Ascending aorta (tissue), 2 donors: Measurements from ENCODE around the gene LRTM2. TPM values are rescaled to one million over a fixed set of nuclear protein-coding genes. Genes with fewer than 3 reads are reported as not detected.

Source experiments
- DNase-seq, 2 donors: peaks; one replicate each; pipeline ENCODE4 v3.0.0-alpha.2; 2019; ENCODE audit warnings: low spot score in 2 of 2
- H3K27ac ChIP-seq, 2 donors: fragments of 200-600 bp; sonication (generic); one replicate each; pipeline ENCODE4 v1.5.1; 2016 to 2017; ENCODE audit warnings: mild to moderate bottlenecking in 1 of 2
- H3K27me3 ChIP-seq: fragments of 200-600 bp; sonication (generic); one replicate; pipeline ENCODE4 v1.5.1; 2017
- H3K36me3 ChIP-seq, 2 donors: fragments of 200-600 bp; sonication (generic); one replicate each; pipeline ENCODE4 v1.5.1; 2016
- H3K4me1 ChIP-seq, 2 donors: fragments of 200-600 bp; sonication (generic); one replicate each; pipeline ENCODE4 v1.5.1; 2016 to 2017; ENCODE audit warnings: mild to moderate bottlenecking in 1 of 2
- H3K4me3 ChIP-seq, 2 donors: fragments of 200-600 bp; sonication (generic); one replicate each; pipeline ENCODE4 v1.5.1; 2016 to 2017; ENCODE audit warnings: mild to moderate bottlenecking in 1 of 2
- H3K9me3 ChIP-seq, 2 donors: fragments of 200-600 bp; sonication (generic); one replicate each; pipeline ENCODE4 v1.5.1; 2016
- intact Hi-C: fragments of 100-400 bp; cut with DNase I; formaldehyde crosslinking; loops from one replicate; pipeline ENCODE4 v1.15.1; 2023
- total RNA-seq: library from RNA; depleted of rRNA; stranded (reverse); fragments of >200 nt; gene quantifications from one replicate; pipeline ENCODE4 v1.1.0, GENCODE V29; 2016
- TF ChIP-seq, protein P1 (sequence below), 3 experiments: fragments of 200-600 bp in 2 of 3; fragments of 450-650 bp in 1 of 3; sonication (generic) in 2 of 3; IDR thresholded peaks; one replicate each; pipeline ENCODE4 v1.5.1; 2016 to 2019; ENCODE audit warnings: antibody characterized with exemption in 3 of 3, mild to moderate bottlenecking in 1 of 3, moderate library complexity in 1 of 3

The LRTM2 gene
- total RNA-seq, 1 donor from 2014 or later: not detected

DNA sequence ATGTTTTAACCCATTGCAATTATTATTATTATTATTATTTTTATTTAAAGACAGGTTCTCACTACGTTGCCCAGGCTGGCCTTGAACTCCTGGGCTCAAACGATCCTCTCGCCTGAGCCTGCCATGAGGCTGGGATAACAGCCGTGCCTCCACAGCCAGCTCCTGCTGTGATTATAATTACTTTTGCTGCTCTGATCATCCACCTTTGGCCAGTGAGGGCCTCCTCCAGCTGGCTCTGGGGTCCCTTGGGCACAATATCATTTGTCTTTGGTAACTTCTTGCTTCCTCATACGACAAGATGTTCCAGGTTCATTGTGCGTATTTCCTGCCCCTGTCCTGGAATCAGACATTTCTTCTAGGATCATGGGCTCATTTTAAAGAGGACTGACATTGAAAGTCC is 28.4 kb downstream of the LRTM2 start:
- no peaks in the 10 kb centered on the region for H3K36me3 ChIP-seq
- no peak overlapping the region for H3K27ac ChIP-seq
- TF ChIP-seq, protein P1, sequence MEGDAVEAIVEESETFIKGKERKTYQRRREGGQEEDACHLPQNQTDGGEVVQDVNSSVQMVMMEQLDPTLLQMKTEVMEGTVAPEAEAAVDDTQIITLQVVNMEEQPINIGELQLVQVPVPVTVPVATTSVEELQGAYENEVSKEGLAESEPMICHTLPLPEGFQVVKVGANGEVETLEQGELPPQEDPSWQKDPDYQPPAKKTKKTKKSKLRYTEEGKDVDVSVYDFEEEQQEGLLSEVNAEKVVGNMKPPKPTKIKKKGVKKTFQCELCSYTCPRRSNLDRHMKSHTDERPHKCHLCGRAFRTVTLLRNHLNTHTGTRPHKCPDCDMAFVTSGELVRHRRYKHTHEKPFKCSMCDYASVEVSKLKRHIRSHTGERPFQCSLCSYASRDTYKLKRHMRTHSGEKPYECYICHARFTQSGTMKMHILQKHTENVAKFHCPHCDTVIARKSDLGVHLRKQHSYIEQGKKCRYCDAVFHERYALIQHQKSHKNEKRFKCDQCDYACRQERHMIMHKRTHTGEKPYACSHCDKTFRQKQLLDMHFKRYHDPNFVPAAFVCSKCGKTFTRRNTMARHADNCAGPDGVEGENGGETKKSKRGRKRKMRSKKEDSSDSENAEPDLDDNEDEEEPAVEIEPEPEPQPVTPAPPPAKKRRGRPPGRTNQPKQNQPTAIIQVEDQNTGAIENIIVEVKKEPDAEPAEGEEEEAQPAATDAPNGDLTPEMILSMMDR (IDR thresholded peaks at IDR 0.05): no peak
- H3K9me3 ChIP-seq: no peaks in the 10 kb centered on the region
- intact Hi-C loops: no loop called here
- H3K27me3 ChIP-seq: no peaks in the 10 kb centered on the region
- H3K4me1 ChIP-seq: peaks cover 0 to 2% of the 10 kb centered on the region in 2 donors
- DNase-seq: peak in 1 of 2 donors; percentile 13
- no peak overlapping the region for H3K4me3 ChIP-seq

DNA sequence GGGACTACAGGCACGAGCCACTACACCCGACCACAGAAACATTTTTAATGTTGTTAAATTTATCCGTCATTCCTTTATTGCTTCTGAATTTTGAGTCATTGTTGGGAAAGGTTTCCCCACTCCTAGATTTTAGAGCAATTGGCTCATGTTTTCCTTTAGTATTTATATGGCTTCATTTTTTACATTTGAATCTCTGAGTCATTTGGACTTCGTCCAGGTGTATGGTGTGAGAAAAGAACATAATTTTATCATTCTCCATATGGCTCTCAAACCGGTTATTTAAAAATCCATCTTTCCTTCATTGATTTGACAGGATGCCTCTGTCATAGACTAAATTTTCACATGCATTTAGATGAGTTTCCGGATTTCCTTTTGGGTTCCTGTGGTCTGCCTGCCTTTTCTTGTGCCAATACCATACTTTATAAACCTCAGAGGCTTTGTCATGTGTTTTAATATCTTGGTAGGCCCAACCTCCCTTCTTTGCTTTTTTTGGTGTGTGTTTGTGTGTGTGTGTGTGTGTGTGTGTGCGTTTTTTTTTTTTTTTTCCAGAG is 30.9 kb downstream of the LRTM2 start:
- DNase-seq: peak in 1 of 2 donors; percentile 15
- intact Hi-C loops: loop anchor here (5.0 kb wide), 1 partner anchor 86 kb away; no protein-coding TSS in a partner anchor
- TF ChIP-seq, protein P1 (IDR thresholded peaks at IDR 0.05): no peak
- no peaks in the 10 kb centered on the region for H3K27me3 ChIP-seq
- no peak overlapping the region for H3K4me3 ChIP-seq
- peak overlapping the region in 1 of 2 donors; percentile 21 for H3K27ac ChIP-seq
- no peaks in the 10 kb centered on the region for H3K36me3 ChIP-seq
- H3K9me3 ChIP-seq: peaks cover 11 to 17% of the 10 kb centered on the region in 2 donors
- H3K4me1 ChIP-seq: peaks cover 0 to 2% of the 10 kb centered on the region in 2 donors

DNA sequence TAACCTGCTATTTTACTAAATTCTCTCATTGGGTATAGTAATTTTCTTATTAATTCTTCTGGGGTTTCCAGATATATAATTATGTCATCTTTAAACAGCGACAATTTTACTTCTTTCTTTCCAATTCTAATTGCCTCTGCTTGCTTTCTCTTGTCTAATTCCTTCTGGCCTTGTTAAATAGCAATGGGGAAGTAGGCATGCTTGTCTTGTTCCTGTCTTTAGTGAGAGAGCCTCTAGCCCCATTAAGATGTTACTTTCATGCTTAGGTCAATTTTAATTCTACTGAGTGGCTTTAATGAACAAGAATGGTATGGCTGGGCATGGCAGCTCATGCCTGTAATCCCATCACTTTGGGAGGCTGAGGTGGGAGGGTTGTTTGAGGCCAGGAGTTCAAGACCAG is 31.7 kb downstream of the LRTM2 start:
- Histone ChIP-seq H3K36me3 (no peaks in the 10 kb centered on the region), H3K9me3 (peaks cover 11 to 17% of the 10 kb centered on the region in 2 donors), H3K4me1 (peaks cover 0 to 2% of the 10 kb centered on the region in 2 donors), H3K27me3 (no peaks in the 10 kb centered on the region), H3K27ac (no peak overlapping the region), H3K4me3 (no peak overlapping the region)
- intact Hi-C loops: loop anchor here (5.0 kb wide), 1 partner anchor 85 kb away; no protein-coding TSS in a partner anchor
- DNase-seq: no peak
- TF ChIP-seq, protein P1 (IDR thresholded peaks at IDR 0.05): no peak

DNA sequence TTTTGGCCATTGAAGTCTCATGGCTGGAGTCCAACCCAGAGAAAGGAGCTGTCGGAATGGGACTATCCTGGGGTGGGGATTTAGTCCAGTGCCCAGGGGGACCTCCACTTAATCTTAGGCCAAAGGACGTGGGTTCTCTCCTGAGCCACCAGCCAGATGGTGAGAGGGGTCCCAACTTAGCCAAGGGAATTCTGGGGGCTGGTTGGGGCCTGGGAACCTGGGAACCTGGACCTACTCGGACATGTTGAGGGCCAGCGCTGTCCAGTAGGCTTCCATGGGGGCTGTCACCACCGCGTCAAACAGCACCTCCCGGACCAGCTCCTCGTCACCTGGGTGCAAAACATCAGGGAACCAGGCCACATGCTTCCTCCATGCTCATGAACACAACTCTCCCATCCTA is 33.4 kb downstream of the LRTM2 start:
- Histone ChIP-seq H3K27ac (no peak overlapping the region), H3K27me3 (no peaks in the 10 kb centered on the region), H3K4me1 (peaks cover 0 to 2% of the 10 kb centered on the region in 2 donors), H3K9me3 (peaks cover 11 to 17% of the 10 kb centered on the region in 2 donors), H3K4me3 (no peak overlapping the region), H3K36me3 (no peaks in the 10 kb centered on the region)
- TF ChIP-seq, protein P1 (IDR thresholded peaks at IDR 0.05): no peak
- intact Hi-C loops: loop anchor here (5.0 kb wide), 1 partner anchor 84 kb away; no protein-coding TSS in a partner anchor
- DNase-seq: peak in 1 of 2 donors; percentile 41

DNA sequence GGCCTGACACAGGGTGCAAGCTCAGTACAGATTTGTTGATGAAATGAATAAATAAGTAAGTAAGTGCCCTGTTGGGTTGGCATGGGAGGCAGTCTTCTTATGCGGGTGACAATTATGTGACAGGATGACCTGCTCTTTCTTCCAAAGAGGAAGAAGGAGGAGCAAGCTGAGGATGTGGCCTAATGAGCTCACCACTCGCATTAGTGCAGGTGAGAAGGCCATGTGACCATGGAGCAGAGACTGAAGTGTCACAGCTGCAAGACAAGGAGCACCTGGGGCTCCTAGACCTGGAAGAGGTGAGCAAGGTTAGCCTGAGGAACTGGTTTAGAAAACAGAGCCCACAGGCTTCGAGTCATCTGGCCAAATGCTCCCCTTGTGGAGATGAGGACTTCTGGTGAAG is 34.9 kb downstream of the LRTM2 start:
- TF ChIP-seq, protein P1 (IDR thresholded peaks at IDR 0.05): no peak
- intact Hi-C loops: no loop called here
- peak in 1 of 2 donors; percentile 16 for DNase-seq

More for the DNA sequence above, 34.9 kb downstream of the LRTM2 start:
- peaks cover 0 to 2% of the 10 kb centered on the region in 2 donors for H3K4me1 ChIP-seq
- peaks cover 11 to 17% of the 10 kb centered on the region in 2 donors for H3K9me3 ChIP-seq
- no peak overlapping the region for H3K27ac ChIP-seq
- H3K27me3 ChIP-seq: no peaks in the 10 kb centered on the region
- H3K4me3 ChIP-seq: no peak overlapping the region
- H3K36me3 ChIP-seq: no peaks in the 10 kb centered on the region
